ENCODE results near the gene TMA7B. TPM values are rescaled to one million over a fixed set of nuclear protein-coding genes. Genes with fewer than 3 reads are reported as not detected.

The TMA7B gene
- total RNA-seq, 1 experiment from 2014 or later, result not detected

DNA sequence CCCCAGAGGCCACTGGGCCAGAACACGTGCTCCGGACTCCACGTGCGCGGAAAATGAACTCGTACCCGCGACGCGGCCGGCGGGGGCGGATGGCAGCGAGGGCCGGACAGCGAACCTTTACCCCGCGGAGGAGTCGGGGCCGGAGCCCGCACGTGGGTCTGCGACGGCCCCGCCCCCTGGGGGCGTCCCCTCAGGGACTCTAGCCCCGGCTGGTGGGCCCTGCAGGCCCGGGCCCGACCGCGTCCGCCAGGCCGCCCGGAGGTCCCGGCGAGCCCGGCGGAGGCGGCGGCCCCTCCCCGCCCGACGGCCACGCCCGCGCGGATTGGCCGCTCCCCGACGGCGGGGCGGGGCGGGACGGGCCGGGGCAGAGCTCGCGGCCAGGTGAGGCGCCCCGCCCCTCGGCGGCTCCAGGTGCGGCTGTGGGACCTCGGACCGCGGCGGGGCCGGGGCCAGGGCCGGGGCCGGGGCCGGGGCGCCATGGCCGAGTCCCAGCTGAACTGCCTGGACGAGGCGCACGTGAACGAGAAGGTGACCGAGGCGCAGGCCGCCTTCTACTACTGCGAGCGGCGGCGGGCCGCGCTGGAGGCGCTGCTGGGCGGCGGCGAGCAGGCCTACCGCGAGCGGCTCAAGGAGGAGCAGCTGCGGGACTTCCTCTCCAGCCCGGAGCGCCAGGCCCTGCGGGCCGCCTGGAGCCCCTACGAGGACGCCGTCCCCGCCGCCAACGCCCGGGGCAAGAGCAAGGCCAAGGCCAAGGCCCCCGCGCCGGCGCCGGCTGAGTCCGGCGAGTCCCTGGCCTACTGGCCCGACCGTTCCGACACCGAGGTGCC, 34.6 kb downstream of the TMA7B start, which contains the start of gene FAM83F:
Gene FAM83F, plus strand, starts transcription at position 389 of the 827 bp plus-strand sequence. Its CDS starts 89 bp downstream, at position 478.
- Histone ChIP-seq H3K79me2 (ENCODE audit: low read length) (peaks cover 17% of the 10 kb centered on the region), H3K4me1 (ENCODE audit: insufficient read depth, low read length) (peaks cover 28% of the 10 kb centered on the region), H4K20me1 (ENCODE audit: low read length) (0 out of 2 replicates have a peak, but pooled peaks cover 4% of the 10 kb centered on the region), H3K9me3 (ENCODE audit: low read length) (no peaks in the 10 kb centered on the region), H3K9me2 (replicated peaks; ENCODE audit: low read length) (no peaks in the 10 kb centered on the region), H3K4me3 (ENCODE audit: low read length) (peak within 1 kb of the TSS; percentile 82), H3K36me3 (ENCODE audit: low read depth, low read length) (no peaks in the 10 kb centered on the region), H3K4me2 (ENCODE audit: low read length) (peak within 1 kb of the TSS; percentile 93), H2AFZ (ENCODE audit: low read length) (peak within 1 kb of the TSS; percentile 72), H3K27me3 (ENCODE audit: low read length) (no peaks in the 10 kb centered on the region), H3K9ac (ENCODE audit: low read length) (peak within 1 kb of the TSS; percentile 71), H3K27ac (ENCODE audit: low read length) (no peak within 1 kb of the TSS), H3F3A (ENCODE audit: low read length, unreplicated experiment) (no peaks in the 10 kb centered on the region)
- POLR2A ChIA-PET (ENCODE audit: unreplicated experiment), result no interaction called here
- TF ChIP-seq EZH2phosphoT487 (IDR thresholded peaks at IDR 0.05; ENCODE audit: borderline replicate concordance, low read length), result no peak
- no TSS peak for BruUV-seq (replicated peaks)
- ATAC-seq (peak; percentile 73), DNase-seq (peak; percentile 65)
- intact Hi-C loops (cut with micrococcal nuclease), result no loop called here
- CTCF ChIA-PET, result no interaction called here

DNA sequence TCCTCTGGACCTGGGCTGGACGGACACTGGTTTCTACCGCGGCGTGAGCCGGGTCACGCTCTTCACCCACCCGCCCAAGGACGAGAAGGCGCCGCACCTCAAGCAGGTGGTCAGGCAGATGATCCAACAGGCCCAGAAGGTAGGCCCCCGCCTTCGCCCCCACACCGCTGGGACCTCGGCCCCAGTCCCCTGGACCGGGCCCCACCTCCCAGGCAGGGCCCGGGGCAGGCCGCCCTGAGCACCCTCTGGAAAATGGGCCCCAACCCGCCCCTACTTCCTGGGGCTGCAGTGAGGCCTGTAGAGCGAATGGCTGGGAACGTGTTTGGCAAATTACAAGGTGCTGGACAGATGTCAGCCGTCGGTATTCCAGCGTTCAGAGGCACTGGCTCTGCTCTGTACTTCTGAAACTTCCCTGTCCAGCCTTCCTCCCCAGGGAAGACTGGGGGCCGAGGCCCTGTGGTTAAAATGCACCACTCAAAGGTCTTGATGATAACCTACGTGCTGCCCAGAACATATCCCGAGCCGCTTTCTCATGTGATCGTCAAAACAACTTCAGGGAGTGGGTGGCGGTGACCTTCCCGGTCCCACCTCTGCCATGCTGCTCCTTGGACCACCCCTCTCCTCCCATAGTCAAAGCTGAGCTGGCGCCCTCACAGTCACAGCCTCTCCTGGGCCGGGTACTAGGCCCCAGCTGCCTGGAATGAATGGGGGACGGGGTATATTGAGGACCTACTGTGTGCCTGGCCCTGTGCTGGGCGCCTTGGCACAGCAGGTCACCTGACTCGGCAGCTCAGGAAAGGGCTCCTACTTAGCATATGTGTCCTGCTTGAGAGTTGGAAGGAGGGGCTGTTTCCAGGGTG, 35.4 kb downstream of the TMA7B start:
- Histone ChIP-seq H3K4me3 (ENCODE audit: low read length) (peak overlapping the region; percentile 82), H3K4me2 (ENCODE audit: low read length) (peak overlapping the region; percentile 93), H3K79me2 (ENCODE audit: low read length) (peaks cover 17% of the 10 kb centered on the region), H4K20me1 (ENCODE audit: low read length) (0 out of 2 replicates have a peak, but pooled peaks cover 4% of the 10 kb centered on the region), H3K4me1 (ENCODE audit: insufficient read depth, low read length) (peaks cover 28% of the 10 kb centered on the region), H3K27ac (ENCODE audit: low read length) (no peak overlapping the region), H3K9ac (ENCODE audit: low read length) (peak overlapping the region; percentile 71), H3K9me3 (ENCODE audit: low read length) (no peaks in the 10 kb centered on the region), H3K27me3 (ENCODE audit: low read length) (no peaks in the 10 kb centered on the region), H3K36me3 (ENCODE audit: low read depth, low read length) (no peaks in the 10 kb centered on the region), H2AFZ (ENCODE audit: low read length) (peak overlapping the region; percentile 72), H3F3A (ENCODE audit: low read length, unreplicated experiment) (no peaks in the 10 kb centered on the region), H3K9me2 (replicated peaks; ENCODE audit: low read length) (no peaks in the 10 kb centered on the region)
- no peak for ATAC-seq
- intact Hi-C loops (cut with micrococcal nuclease), result no loop called here
- CTCF ChIA-PET, result interaction anchor here (0.5 kb wide), 1 partner anchor 105 kb away, joined by 4 read pairs; no protein-coding TSS in a partner anchor
- no TSS peak for BruUV-seq (replicated peaks)
- POLR2A ChIA-PET (ENCODE audit: unreplicated experiment), result no interaction called here
- DNase-seq, result no peak
- TF ChIP-seq EZH2phosphoT487 (IDR thresholded peaks at IDR 0.05; ENCODE audit: borderline replicate concordance, low read length), result no peak
- TF ChIP-seq, protein P1, sequence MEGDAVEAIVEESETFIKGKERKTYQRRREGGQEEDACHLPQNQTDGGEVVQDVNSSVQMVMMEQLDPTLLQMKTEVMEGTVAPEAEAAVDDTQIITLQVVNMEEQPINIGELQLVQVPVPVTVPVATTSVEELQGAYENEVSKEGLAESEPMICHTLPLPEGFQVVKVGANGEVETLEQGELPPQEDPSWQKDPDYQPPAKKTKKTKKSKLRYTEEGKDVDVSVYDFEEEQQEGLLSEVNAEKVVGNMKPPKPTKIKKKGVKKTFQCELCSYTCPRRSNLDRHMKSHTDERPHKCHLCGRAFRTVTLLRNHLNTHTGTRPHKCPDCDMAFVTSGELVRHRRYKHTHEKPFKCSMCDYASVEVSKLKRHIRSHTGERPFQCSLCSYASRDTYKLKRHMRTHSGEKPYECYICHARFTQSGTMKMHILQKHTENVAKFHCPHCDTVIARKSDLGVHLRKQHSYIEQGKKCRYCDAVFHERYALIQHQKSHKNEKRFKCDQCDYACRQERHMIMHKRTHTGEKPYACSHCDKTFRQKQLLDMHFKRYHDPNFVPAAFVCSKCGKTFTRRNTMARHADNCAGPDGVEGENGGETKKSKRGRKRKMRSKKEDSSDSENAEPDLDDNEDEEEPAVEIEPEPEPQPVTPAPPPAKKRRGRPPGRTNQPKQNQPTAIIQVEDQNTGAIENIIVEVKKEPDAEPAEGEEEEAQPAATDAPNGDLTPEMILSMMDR (conservative IDR thresholded peaks at IDR 0.05; ENCODE audit: low read depth, low read length), result no peak
- TF ChIP-seq EZH2 (IDR thresholded peaks at IDR 0.05; ENCODE audit: low read length, unreplicated experiment), result no peak

DNA sequence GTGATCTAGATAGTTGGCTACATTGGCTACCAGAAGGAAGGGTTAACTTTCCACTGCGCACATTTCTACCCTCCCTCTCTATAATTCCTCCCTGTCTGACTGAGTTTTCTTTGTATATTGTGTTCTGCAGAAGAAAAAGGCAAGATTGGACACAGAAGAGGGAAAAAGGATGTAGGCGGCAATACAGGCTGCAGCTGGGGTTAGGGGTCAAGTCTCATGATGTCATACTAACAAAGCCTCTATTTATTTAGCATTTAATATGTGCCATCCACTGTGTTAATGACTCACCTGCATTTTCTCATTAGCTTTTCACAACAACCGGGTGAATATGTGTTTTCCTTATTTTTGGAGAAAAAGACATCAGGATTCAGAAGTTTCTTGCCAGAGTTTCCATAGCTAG, 36.5 kb downstream of the TMA7B start:
- peaks cover 28% of the 10 kb centered on the region for H3K4me1 ChIP-seq (ENCODE audit: insufficient read depth, low read length)
- DNase-seq, result no peak
- no peaks in the 10 kb centered on the region for H3F3A ChIP-seq (ENCODE audit: low read length, unreplicated experiment)
- 0 out of 2 replicates have a peak, but pooled peaks cover 4% of the 10 kb centered on the region for H4K20me1 ChIP-seq (ENCODE audit: low read length)
- no TSS peak for BruUV-seq (replicated peaks)
- H3K27ac ChIP-seq (ENCODE audit: low read length), result no peak overlapping the region
- peak overlapping the region; percentile 93 for H3K4me2 ChIP-seq (ENCODE audit: low read length)
- POLR2A ChIA-PET (ENCODE audit: unreplicated experiment), result no interaction called here
- no peaks in the 10 kb centered on the region for H3K36me3 ChIP-seq (ENCODE audit: low read depth, low read length)
- H3K4me3 ChIP-seq (ENCODE audit: low read length), result no peak overlapping the region; the same call in 1 of the 2 replicates
- CTCF ChIA-PET, result no interaction called here
- no peak overlapping the region for H2AFZ ChIP-seq (ENCODE audit: low read length)
- H3K9me2 ChIP-seq (replicated peaks; ENCODE audit: low read length), result no peaks in the 10 kb centered on the region
- no peaks in the 10 kb centered on the region for H3K9me3 ChIP-seq (ENCODE audit: low read length)
- H3K79me2 ChIP-seq (ENCODE audit: low read length), result peaks cover 17% of the 10 kb centered on the region
- no peak for ATAC-seq
- intact Hi-C loops (cut with micrococcal nuclease), result no loop called here
- H3K27me3 ChIP-seq (ENCODE audit: low read length), result no peaks in the 10 kb centered on the region
- no peak overlapping the region for H3K9ac ChIP-seq (ENCODE audit: low read length)
- TF ChIP-seq EZH2 (IDR thresholded peaks at IDR 0.05; ENCODE audit: low read length, unreplicated experiment) (no peak), EZH2phosphoT487 (IDR thresholded peaks at IDR 0.05; ENCODE audit: borderline replicate concordance, low read length) (no peak)
- TF ChIP-seq, protein P1 (conservative IDR thresholded peaks at IDR 0.05; ENCODE audit: low read depth, low read length), result no peak
